H1 (cell line): ENCODE data around the gene LSM14B. TPM values are rescaled to one million over a fixed set of nuclear protein-coding genes. Genes with fewer than 3 reads are reported as not detected.

Experiments
- GTF2F1 ChIP-seq: IDR thresholded peaks from 2 replicates; pipeline ENCODE4 v1.6.1; 2012; ENCODE audit warnings: low read depth, low read length, improper control_type of control experiment, borderline replicate concordance
- HDAC6 ChIP-seq: IDR thresholded peaks from one replicate; pipeline ENCODE4 v1.7.1; 2012; ENCODE audit warnings: low read depth, mild to moderate bottlenecking, inconsistent platforms, low read length, moderate library complexity
- MAFK ChIP-seq: IDR thresholded peaks from 2 replicates; pipeline ENCODE4 v1.6.1; 2012; ENCODE audit warnings: low read depth, mild to moderate bottlenecking, improper control_type of control experiment, low read length
- NRF1 ChIP-seq: IDR thresholded peaks from 2 replicates; pipeline ENCODE4 v1.6.1; 2011; ENCODE audit warnings: mild to moderate bottlenecking, low read depth, low read length, improper control_type of control experiment
- POLR2A ChIP-seq, 2 experiments: IDR thresholded peaks; 1 replicate in 1 of 2; 2 replicates in 1 of 2; pipeline ENCODE4 v1.6.1; 2011; ENCODE audit warnings: low read depth in 2 of 2, low read length in 2 of 2, mild to moderate bottlenecking in 2 of 2; ENCODE audit errors: control extremely low read depth in 1 of 2
- RBBP5 ChIP-seq: IDR thresholded peaks from 2 replicates; pipeline ENCODE4 v1.7.1; 2012; ENCODE audit warnings: low read depth, mild to moderate bottlenecking, inconsistent platforms, low read length, moderate library complexity, borderline replicate concordance
- RXRA ChIP-seq: IDR thresholded peaks from 2 replicates; pipeline ENCODE4 v1.6.1; 2011; ENCODE audit warnings: low read depth, mild to moderate bottlenecking, low read length, moderate library complexity; ENCODE audit not compliant: insufficient read depth
- SAP30 ChIP-seq: fragments of 300-600 bp; sonication (generic); IDR thresholded peaks from 2 replicates; pipeline ENCODE4 v1.7.1; 2012; ENCODE audit warnings: low read length, moderate library complexity, mild to moderate bottlenecking, inconsistent platforms; ENCODE audit not compliant: insufficient read depth, insufficient replicate concordance
- SP1 ChIP-seq: IDR thresholded peaks from 2 replicates; pipeline ENCODE4 v1.6.1; 2011; ENCODE audit warnings: low read depth, low read length
- SUZ12 ChIP-seq: fragments of 200-600 bp; sonication (generic); IDR thresholded peaks from 2 replicates; pipeline ENCODE4 v1.6.1; 2012; ENCODE audit warnings: mild to moderate bottlenecking, inconsistent platforms, low read length, moderate library complexity, mixed read lengths
- polyA plus RNA-seq, 7 experiments: library from polyadenylated mRNA; depleted of rRNA in 3 of 7; stranded (reverse) in 5 of 7; unstranded in 2 of 7; fragments of >200 nt in 5 of 7; fragments of 200-250 nt in 2 of 7; gene quantifications; 1 replicate in 5 of 7; 2 replicates in 1 of 7; 4 replicates in 1 of 7; pipeline versions ENCODE4 v1.2.1 to v1.2.3, GENCODE V29; 2011 to 2013; ENCODE audit warnings: missing spikeins in 2 of 7, mixed read lengths in 2 of 7
- total RNA-seq: library from RNA; stranded (reverse); fragmentation: NEBNext Ultra II Directional; extraction: Animal tissue kit (Norgen Biotek cat#: 25700); gene quantifications from 2 replicates; pipeline ENCODE4 v1.2.1, GENCODE V29; 2021
- TF ChIP-seq, protein P1 (sequence below): fragments of 300-600 bp; sonication (generic); IDR thresholded peaks from 2 replicates; pipeline ENCODE4 v1.7.1; 2012; ENCODE audit warnings: low read length, moderate library complexity, mild to moderate bottlenecking, inconsistent platforms; ENCODE audit not compliant: insufficient replicate concordance

LSM14B gene
- total and polyA plus RNA-seq, 2 of the 8 experiments (the other 6 are each of a cell fraction or from before 2014, with no cell fraction given), result 58.3 to 65.6 TPM

DNA sequence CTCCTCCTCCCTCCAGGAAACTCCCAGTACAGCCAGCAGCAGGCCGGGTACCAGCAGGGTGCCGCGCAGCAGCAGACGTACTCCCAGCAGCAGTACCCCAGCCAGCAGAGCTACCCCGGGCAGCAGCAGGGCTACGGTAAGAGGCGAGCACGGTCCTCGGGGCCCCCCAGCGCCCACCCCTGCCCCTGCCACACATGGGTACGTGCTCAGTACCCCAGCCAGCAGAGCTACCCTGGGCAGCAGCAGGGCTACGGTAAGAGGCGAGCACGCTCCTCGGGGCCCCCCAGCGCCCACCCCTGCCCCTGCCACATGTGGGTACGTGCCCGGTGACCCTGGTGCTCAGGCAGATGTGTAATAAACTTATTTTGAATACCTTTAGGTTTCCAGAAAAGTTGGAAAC lies 50.4 kb downstream of the LSM14B start (continued):
- TF ChIP-seq, protein P1, sequence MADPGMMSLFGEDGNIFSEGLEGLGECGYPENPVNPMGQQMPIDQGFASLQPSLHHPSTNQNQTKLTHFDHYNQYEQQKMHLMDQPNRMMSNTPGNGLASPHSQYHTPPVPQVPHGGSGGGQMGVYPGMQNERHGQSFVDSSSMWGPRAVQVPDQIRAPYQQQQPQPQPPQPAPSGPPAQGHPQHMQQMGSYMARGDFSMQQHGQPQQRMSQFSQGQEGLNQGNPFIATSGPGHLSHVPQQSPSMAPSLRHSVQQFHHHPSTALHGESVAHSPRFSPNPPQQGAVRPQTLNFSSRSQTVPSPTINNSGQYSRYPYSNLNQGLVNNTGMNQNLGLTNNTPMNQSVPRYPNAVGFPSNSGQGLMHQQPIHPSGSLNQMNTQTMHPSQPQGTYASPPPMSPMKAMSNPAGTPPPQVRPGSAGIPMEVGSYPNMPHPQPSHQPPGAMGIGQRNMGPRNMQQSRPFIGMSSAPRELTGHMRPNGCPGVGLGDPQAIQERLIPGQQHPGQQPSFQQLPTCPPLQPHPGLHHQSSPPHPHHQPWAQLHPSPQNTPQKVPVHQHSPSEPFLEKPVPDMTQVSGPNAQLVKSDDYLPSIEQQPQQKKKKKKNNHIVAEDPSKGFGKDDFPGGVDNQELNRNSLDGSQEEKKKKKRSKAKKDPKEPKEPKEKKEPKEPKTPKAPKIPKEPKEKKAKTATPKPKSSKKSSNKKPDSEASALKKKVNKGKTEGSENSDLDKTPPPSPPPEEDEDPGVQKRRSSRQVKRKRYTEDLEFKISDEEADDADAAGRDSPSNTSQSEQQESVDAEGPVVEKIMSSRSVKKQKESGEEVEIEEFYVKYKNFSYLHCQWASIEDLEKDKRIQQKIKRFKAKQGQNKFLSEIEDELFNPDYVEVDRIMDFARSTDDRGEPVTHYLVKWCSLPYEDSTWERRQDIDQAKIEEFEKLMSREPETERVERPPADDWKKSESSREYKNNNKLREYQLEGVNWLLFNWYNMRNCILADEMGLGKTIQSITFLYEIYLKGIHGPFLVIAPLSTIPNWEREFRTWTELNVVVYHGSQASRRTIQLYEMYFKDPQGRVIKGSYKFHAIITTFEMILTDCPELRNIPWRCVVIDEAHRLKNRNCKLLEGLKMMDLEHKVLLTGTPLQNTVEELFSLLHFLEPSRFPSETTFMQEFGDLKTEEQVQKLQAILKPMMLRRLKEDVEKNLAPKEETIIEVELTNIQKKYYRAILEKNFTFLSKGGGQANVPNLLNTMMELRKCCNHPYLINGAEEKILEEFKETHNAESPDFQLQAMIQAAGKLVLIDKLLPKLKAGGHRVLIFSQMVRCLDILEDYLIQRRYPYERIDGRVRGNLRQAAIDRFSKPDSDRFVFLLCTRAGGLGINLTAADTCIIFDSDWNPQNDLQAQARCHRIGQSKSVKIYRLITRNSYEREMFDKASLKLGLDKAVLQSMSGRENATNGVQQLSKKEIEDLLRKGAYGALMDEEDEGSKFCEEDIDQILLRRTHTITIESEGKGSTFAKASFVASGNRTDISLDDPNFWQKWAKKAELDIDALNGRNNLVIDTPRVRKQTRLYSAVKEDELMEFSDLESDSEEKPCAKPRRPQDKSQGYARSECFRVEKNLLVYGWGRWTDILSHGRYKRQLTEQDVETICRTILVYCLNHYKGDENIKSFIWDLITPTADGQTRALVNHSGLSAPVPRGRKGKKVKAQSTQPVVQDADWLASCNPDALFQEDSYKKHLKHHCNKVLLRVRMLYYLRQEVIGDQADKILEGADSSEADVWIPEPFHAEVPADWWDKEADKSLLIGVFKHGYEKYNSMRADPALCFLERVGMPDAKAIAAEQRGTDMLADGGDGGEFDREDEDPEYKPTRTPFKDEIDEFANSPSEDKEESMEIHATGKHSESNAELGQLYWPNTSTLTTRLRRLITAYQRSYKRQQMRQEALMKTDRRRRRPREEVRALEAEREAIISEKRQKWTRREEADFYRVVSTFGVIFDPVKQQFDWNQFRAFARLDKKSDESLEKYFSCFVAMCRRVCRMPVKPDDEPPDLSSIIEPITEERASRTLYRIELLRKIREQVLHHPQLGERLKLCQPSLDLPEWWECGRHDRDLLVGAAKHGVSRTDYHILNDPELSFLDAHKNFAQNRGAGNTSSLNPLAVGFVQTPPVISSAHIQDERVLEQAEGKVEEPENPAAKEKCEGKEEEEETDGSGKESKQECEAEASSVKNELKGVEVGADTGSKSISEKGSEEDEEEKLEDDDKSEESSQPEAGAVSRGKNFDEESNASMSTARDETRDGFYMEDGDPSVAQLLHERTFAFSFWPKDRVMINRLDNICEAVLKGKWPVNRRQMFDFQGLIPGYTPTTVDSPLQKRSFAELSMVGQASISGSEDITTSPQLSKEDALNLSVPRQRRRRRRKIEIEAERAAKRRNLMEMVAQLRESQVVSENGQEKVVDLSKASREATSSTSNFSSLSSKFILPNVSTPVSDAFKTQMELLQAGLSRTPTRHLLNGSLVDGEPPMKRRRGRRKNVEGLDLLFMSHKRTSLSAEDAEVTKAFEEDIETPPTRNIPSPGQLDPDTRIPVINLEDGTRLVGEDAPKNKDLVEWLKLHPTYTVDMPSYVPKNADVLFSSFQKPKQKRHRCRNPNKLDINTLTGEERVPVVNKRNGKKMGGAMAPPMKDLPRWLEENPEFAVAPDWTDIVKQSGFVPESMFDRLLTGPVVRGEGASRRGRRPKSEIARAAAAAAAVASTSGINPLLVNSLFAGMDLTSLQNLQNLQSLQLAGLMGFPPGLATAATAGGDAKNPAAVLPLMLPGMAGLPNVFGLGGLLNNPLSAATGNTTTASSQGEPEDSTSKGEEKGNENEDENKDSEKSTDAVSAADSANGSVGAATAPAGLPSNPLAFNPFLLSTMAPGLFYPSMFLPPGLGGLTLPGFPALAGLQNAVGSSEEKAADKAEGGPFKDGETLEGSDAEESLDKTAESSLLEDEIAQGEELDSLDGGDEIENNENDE, result no peak
- TF ChIP-seq RBBP5, result no peak
- TF ChIP-seq RXRA, result no peak
- TF ChIP-seq GTF2F1, result no peak
- no peak for TF ChIP-seq POLR2A (IDR thresholded peaks at IDR 0.05; ENCODE audit: control extremely low read depth in 1 of 2, low read depth in 2 of 2, low read length in 2 of 2)
- no peak for TF ChIP-seq NRF1
- no peak for TF ChIP-seq SP1
- TF ChIP-seq SUZ12, result no peak
- TF ChIP-seq SAP30, result no peak
- no peak for TF ChIP-seq MAFK
- TF ChIP-seq HDAC6, result no peak
